NOMO-1 (cell line): ENCODE data around the gene HIVEP2.

Experiments
- DNase-seq, 2 experiments: peaks; one replicate each; lab custom pipeline; 2025; ENCODE audit not compliant: unreplicated experiment in 2 of 2; lab: John Stamatoyannopoulos, UW

HIVEP2 gene

DNA sequence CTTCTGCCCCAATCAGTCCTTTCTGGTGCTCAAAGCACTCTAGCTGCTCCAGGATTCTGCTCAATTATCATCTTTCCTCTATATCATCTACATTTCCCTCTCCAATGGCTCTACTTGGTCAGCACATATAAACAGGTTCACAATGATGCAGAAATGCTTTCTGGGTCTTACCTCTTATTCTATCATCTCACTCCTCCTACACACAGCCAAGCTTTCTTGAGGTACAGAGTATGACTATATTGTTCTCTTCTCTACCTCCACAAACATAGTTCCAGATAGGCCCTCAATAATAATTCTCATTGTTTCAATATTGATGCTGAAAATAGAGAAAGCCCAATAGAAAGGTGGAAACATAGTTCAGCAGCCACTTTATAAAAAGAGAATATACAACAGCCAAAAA, 48.2 kb downstream of the HIVEP2 start:
- DNase-seq: no peak

DNA sequence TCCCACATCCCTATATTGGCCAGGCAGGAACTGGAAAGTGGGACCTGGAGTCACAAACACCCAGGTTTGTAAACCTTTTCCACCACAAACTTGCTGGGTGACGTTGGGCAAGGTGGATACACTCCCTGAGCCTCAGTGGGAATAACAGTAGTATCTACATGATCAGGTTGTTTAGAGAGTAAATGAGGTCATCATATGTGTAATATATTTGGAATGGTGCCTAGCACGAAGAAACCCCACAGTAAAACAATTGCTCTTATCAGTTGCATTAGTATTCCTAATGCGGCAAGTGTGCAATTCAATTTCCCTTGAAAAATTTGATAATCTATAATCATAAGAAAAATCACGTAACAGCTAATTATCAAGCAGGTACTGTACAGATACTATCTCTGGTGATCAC, 51.9 kb downstream of the HIVEP2 start:
- DNase-seq: no peak

DNA sequence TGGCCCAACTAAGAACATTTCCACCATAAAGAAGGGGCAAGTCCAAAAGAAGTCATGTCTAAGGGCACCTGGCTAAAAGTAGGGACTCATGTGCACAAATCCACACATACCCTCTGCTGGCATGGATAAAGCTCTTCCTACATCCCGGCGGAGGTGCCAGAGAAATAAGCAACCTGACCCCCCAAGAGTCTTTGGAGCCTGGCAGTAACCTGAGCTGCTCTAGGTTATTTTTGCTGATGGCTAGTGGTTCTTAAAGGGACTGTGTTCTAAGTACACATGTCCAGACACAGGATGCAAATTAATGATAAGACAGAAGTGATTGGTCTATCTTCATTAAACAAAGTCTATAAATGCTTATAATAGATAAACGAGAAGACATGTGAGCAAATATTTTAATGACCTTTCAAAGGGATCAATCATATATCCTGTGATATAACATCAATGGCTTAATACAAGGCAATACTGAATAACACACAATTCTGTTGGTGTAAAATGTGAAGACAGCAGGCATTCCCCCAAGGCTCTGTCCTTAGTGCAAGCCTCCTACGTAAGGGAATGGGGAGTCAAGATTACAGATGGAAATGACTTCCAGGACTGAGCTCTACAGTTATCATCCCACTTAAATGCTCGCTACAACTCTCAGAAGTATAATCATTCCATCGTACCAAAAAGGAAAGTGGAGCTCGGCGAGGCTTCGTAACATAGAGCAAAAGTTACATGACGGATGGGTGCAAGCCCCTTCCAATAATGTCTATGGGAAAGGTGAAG, 52.5 kb downstream of the HIVEP2 start:
- no peak for DNase-seq

DNA sequence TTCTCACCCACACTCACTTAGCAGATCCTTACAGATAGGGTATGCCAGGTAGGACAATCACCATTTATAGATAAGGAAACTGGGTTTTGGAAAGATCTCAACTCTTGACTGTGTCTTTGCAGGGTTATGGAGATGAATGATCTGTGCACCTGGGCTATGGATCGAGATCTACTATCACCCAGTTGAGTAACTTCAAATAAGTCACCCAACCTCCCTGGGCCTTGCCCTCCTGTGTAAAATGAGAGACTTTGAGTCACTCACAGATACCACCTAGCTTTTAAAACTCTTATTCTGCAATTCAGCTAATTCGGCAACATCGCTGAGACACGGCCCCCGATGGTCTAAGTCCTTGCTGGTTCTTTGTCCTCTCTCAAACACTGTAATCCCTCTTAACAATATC, 53.5 kb downstream of the HIVEP2 start:
- DNase-seq: no peak

- no peak for DNase-seq
Measured at GRCh38 chr6:142888456-142888855, 56.5 kb downstream of the HIVEP2 start.

GRCh38 chr6:142887517-142887916, 57.5 kb downstream of the HIVEP2 start:
- DNase-seq: no peak

DNA sequence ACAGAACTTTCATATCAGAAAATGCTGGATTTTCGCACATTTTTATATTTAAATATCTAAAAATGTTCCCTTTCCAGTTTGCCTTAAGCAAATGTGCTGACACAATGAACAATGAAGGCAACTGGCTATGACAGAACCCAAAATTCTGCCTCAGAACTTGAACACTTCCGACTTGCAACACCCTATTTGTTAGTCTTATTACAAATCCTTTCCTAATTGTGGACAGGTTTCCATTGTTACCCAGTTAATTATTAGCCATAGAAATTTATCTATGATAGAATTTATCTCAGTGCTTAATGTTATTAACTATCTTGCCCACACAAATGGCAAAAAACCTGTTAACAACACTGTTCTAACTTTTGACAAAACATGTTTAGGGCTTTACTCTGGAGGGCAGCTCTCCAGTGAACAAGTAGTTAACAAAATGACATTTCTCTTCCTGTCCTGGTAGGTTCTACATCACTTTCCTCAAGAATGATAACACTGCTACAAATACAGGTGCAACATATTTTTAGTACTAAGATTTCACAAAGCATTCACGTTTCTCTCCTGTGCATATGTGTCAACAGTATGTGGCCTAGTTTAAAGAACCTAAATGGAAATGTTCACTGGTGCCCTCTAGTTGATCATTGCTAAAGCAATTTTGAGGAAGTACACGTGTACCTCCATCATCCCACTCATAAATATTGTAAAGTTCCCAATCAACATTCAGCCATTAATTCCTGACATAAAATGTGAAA, 58.4 kb downstream of the HIVEP2 start:
- peak; percentile 36 to 64 for DNase-seq

GRCh38 chr6:142885182-142885867, 59.7 kb downstream of the HIVEP2 start:
- DNase-seq: peak; percentile 37 to 82

GRCh38 chr6:142884214-142885035, 60.6 kb downstream of the HIVEP2 start:
- no peak for DNase-seq

GRCh38 chr6:142883011-142883410, 62.0 kb downstream of the HIVEP2 start:
- DNase-seq: no peak

- no peak for DNase-seq
Measured at GRCh38 chr6:142881761-142882160, 63.2 kb downstream of the HIVEP2 start.

DNA sequence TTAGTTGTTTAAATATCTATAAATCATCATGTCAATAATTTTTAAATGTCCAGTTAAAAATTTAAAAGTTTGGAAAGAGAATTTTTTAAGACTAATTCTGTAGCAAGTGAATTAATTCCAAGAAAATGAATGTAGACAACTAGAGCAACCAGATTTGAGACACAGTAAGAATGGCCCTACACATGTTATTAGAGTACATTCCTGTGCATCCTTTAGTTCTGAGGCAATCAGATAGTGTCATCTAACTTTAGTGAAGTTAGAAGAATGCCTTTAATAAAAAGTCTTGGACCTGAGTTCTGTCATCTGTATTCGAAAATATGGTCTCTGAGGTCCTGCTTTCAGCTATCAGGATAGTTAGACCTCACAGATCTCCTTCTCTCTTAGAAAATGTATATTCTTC, 63.7 kb downstream of the HIVEP2 start:
- DNase-seq: no peak

DNA sequence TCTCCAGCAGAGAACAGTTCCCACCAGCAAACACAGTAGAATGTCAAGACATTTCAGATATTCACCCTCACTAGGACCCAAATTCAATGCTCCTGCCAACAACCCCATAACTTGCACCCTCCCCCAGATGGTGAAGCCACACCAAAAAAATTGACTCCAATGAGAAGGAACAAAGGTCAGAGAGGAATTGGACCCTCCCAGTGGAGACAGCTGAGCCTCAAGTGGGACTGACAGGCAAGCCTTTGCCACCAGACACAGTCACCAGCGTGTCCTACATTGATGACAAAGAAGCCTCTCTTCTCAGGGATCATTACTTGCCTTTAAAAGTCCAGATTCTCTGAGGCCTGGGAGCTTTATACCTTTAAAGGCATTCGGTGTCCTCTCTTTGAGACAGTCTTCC, 64.8 kb downstream of the HIVEP2 start:
- DNase-seq: no peak

- no peak for DNase-seq
Measured at GRCh38 chr6:142879527-142879926, 65.4 kb downstream of the HIVEP2 start.

DNA sequence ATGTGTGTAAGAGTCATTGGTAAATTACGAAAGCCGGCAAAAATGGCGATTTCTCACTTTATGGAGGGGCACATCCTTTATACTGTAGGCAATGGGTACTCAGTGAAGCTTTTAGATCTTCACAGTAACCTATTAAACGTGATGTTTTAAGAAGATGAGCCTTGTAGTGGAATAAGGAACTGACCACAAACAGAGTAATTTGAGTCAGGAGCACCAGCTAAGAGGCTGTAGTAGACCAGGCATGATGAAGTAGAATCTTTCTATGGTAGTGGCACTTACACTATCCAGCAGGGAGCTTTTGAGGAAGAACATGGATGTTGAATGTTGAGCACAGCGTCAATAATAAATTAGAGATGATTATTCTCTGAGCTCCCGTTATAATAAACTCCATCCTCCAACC, 65.9 kb downstream of the HIVEP2 start:
- no peak for DNase-seq

DNA sequence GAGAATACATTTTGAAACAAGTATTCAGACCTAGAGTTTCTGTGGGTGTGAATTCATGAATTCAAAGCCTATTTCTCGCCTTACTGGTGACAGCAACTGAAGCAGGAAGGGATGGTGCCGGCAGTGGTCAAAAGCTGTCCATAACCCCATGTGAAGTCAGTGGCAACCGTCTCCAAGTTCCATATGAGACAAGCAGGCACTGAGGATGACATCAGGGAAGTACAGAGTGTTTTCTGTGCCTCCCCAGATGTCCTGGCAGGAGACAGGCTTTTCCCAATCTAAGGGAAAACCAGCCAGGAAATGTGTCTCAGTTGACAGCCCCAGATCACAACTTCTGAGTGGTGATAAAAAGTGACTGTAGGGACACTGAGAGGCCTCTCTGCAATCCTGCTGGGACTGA, 66.6 kb downstream of the HIVEP2 start:
- no peak for DNase-seq

GRCh38 chr6:142874676-142875075, 70.3 kb downstream of the HIVEP2 start:
- no peak for DNase-seq

- DNase-seq: no peak
Measured at GRCh38 chr6:142872376-142872775, 72.6 kb downstream of the HIVEP2 start.

GRCh38 chr6:142871910-142872331, 73.1 kb downstream of the HIVEP2 start:
- no peak for DNase-seq

GRCh38 chr6:142870787-142871415, 74.1 kb downstream of the HIVEP2 start:
- DNase-seq: no peak
